GM21515 (cell line): ENCODE results near the gene EME2.

Experiments used
- ATAC-seq: cut with Tn5 transposase; IDR thresholded peaks from one replicate; pipeline ENCODE4 v1.9.1; 2021; ENCODE audit not compliant: unreplicated experiment

Gene EME2

DNA sequence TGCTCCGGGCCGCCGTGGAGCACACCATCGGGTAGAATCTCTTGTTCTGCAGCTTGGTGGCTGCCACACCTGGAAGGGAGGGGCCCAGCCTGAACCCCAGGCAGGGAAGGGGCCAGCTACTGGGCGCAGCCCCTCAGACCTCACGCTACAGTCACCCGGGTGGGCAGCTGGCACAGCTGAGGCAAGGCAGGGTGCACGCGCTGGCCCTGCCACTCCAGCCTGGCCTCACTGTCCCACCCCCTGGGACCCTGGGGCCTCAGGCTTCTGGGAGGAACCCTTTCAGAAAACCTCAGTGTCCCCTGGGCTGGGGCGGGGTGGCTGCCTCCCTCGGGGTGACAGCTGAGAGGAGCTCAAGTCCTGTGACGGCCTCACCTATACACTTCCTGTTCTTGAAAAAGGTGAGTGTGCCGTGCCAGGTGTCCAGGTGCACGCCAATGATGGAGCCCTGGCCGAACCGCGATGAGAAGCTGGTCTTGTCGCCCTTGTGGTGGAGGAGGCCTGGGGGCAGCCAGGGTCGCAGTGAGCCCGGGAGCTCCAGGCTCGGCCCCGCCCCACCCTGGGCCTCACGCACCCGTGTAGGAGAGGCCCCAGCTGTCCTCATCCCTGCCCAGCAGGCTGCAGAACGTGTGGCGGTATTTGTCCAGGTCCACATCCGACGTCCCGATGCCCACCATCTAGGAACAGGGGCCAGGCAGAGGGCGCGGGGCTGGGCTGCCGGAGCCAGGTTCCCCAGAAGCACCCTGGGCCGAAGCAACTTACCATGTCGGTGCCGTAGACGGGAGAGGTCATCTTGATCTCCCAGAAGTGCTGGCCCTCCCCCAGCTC is 5.0 kb downstream of the EME2 start:
- no peak for ATAC-seq

- no peak for ATAC-seq
Measured at GRCh38 chr16:1778200-1779179, 5.9 kb downstream of the EME2 start.

DNA sequence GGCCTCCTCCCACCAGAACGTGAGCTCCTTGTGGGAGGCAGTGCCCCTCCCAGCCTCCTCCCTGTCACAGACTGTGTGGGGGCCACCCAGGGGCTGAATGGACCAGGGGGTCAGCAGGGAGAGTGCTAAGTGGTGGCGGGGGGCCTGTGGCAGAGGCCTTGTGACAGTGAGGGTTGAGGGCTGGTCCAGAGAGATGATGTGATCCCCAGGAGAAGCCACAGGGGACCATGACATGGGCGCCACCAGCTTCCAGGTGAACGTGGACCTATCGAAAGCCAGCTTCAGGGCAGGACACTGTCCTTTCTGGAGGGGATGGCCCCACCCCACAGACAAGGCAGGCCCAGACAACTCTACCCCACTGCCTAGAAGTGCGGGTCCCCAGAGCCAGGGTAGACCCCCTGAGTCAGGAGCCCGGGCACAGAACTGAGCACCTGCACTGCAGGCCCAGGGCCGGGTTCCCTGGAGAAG is 6.7 kb downstream of the EME2 start:
- no peak for ATAC-seq

GRCh38 chr16:1779741-1780676 is 7.4 kb downstream of the EME2 start:
- ATAC-seq: no peak

- no peak for ATAC-seq
Measured at GRCh38 chr16:1780677-1781072, 8.1 kb downstream of the EME2 start.

GRCh38 chr16:1781254-1781653 is 8.6 kb downstream of the EME2 start:
- ATAC-seq: no peak

DNA sequence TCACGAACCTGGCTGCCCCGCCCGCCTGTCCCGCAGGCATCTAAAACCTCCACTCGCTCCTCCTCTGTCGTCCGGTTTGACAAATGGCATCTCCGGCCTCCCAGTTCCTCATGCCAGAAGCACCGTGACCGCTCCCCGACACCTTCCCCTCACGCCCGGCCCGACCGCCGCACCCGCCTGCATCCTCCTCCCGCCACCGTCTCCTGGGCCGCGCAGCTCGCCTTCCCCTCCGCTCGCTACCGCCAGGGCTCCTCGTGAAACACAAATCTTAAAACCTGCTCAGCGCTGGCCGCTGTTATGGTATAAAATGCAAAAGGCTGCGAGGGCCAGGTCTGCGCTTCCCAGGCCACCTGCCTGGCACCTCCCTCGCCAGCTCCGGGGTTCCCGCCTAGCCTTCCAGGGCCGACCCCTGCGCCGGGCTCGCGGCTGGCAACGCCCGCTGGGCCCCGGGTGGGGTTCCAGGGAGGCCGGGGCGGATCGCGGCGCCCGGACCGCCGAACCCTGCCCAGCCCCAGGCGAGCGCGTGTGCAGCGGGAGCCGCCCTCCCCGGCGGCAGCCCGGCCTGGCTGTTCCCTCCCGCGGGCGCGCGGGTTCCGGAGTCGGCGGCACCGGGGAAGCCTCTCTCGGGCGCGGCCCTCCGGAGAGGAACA is 9.3 kb downstream of the EME2 start:
- peak; percentile 5 for ATAC-seq

DNA sequence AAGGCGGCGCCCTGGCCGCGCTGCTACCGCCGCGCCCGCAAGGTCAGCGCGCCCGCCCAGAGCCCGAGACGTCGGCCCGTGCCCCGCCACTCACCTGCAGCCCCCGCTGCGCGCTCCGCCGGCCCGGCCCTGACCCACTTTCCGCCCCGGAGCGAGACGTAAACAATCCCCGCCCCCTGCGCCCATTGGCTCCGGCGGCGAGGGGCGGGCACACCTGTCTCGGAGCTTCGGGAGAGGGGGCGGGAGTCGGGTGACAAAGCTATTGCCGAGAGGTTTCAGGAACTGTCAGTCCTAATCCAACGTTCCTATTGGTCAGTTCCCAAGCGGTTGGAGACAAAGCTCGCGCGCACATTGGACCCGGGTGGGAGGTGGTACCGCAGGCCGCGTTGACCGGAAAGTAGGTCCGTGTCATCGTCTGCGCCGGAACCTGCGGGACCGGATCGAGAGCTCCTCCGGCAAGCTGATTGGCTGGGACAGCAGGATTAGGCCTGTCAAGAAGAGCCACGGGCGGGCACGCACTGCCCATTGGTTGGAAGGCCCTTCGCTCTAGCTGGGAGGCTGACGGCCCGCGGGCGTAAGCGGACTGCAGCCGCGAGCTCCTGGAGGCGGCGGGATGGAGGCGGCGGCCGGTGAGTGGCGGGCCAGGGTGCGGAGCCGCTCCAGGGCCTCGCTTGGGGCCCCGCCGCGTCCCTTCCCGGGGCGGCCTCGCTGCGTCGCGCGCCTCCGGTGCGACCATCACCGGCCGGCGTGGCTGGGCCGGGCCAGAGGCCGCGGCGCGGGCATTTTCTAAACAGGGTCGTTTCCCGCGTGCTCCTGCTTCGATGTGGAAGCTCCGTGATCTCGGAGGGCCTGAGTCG is 10.0 kb downstream of the EME2 start, which contains the start of the genes NUBP2 and SPSB3:
TSS of gene NUBP2 (plus strand) at position 553 of the 857 bp plus-strand sequence. CDS start at position 614, 61 bp downstream.
TSS of gene SPSB3 (minus strand) at position 164 of the 857 bp plus-strand sequence. CDS start 1,088 bp downstream, outside the sequence.
- peak; percentile 81 for ATAC-seq

DNA sequence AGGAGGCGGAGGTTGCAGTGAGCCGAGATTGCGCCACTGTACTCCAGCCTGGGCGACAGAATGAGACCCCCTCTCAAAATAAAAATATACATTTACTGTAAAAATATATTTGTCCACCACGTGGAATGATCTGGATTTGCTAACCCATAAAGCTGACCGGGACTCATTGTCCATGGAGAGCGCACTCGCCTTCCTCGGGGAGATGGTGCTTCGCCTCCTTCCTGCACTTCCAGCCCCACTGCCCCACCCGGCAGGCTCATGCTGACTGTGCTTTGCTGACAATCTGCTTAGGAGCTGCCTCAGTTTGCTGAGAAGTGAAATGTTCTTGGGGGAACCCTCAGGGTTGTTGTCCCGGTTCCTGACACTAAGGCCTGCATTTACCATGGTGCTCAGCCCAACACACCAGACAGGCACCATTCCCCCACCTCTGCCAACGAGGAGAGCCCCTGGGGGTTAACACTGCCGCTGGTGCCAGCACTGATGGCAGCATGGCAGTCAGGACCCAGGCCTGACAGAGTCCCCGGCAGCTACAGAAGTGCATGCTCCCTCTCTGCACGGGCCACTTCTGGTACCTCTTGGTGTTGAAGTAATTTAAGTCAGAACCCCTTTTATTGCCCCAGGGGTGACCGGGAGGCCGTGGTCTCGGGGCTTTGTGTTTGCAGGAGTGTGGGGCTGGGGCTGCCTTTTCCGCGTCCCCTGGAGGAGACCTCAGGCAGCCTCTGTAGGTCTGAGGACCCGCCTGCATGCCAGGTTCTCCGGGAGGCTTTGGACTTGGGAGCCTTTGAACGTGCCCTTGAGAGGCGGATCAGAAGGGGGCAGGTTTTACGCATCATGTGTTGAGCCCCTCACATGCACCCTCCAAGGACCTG is 12.6 kb downstream of the EME2 start:
- ATAC-seq: no peak

DNA sequence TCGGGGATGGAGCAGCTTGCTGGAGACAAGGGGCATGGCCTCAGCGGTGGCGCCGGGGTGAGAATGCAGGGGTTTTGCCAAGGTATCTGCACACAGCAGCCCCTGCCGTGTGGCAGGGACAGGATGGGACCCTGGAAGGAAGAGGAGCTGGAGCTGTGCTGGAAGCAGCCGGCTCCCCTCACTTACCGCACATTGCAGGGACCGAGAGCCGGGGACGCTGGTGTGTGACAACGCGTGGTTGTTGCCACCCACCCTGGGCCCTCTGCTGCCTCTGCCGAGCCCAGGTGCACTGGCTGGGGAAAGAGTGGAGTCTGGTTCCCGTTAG is 13.2 kb downstream of the EME2 start:
- no peak for ATAC-seq

DNA sequence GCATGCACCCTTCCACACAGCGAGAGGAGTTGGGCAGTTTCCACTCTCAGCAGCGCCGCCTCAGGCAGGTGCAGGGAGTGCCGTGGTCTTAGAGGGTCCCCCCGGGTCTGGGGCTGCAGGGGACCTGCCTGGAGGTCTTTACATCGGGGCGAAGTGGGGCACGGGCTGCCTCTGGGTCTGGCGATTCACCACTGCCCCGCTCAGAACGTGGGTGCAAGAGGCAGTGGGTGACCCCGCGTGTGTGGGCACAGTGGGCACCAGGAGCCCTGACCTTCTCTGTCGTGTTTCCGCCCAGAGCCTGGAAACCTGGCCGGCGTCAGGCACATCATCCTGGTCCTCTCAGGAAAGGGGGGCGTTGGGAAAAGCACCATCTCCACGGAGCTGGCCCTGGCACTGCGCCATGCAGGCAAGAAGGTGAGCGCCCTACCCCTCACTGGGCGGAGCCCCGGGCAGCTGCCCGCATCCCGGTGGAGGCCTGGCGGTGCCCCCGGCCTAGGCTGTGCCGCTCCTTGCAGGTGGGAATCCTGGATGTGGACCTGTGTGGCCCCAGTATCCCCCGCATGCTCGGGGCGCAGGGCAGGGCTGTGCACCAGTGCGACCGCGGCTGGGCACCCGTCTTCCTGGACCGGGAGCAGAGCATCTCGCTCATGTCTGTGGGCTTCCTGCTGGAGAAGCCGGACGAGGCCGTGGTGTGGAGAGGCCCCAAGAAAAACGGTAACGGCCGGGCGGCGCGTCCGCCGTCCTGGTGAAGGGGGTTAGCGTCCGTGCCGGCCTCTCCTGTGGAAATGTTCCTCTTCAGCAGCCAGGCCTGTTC is 13.8 kb downstream of the EME2 start:
- no peak for ATAC-seq

GRCh38 chr16:1787056-1787321 is 14.4 kb downstream of the EME2 start:
- no peak for ATAC-seq

- no peak for ATAC-seq
Measured at GRCh38 chr16:1787322-1788094, 14.9 kb downstream of the EME2 start.

- no peak for ATAC-seq
Measured at GRCh38 chr16:1788095-1788707, 15.6 kb downstream of the EME2 start.

DNA sequence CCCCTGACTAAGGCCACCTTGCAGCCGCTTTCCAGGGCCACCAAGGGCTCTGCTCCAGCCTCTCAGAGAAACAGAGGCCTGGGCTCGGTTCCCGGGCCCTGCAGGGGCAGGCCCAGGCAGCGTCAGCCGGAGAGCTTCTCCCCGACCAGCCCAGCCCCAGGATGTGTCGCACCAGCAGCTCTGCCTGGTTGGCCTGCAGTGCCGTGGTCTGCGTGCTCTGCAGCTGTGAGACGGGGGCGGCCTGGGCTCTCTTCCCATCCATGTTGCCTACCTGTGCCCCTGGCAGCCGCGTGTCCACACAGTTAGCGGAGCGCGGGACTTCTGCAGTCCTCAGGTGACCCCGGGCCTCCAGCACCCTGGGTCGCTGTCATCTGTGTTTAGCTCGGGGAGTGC is 16.1 kb downstream of the EME2 start:
- no peak for ATAC-seq

- ATAC-seq: no peak
Measured at GRCh38 chr16:1789643-1790045, 17.0 kb downstream of the EME2 start.

DNA sequence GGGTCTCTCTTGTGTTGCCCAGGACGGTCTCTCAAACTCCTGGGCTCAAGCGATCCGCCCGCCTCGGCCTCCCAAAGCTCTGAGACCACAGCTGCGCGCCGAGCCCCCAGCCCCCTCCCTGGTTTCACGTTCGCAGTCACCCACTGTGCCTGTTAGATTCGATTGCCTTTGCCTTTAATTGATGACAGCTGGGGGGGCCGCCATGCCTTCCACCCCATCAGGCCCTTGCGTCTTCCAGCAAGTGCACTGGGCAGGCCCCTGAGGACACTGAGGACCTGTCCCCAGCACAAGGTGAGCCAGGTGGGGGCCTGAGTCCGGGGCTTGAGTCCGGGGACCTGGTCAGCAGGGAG is 17.6 kb downstream of the EME2 start:
- ATAC-seq: no peak
